Neural cell (in vitro differentiated cells): ENCODE data around the gene NFE2L1. TPM values are rescaled to one million over a fixed set of nuclear protein-coding genes. Genes with fewer than 3 reads are reported as not detected.

Source experiments
- H2AFZ ChIP-seq: fragments of 200-600, 300-800 bp; sonication (generic), shearing (Covaris generic); 2 replicates; pipeline ENCODE4 v1.6.0; 2014; ENCODE audit warnings: low read depth, mild to moderate bottlenecking, antibody characterized with exemption, low read length, moderate library complexity
- H3F3A ChIP-seq: fragments of 200-600 bp; shearing (Covaris generic); 2 replicates; pipeline ENCODE4 v1.6.1; 2016; ENCODE audit warnings: mild to moderate bottlenecking, moderate library complexity, mixed read lengths, antibody characterized with exemption, low read length; ENCODE audit not compliant: insufficient read depth, poor library complexity, severe bottlenecking
- H3K27ac ChIP-seq: fragments of 200-600, 300-800 bp; sonication (generic), shearing (Covaris generic); 2 replicates; pipeline ENCODE4 v1.5.1; 2014; ENCODE audit warnings: mild to moderate bottlenecking, low read length, moderate library complexity
- H3K27me3 ChIP-seq: fragments of 300-800, 200-600 bp; sonication (generic), shearing (Covaris generic); 2 replicates; pipeline ENCODE4 v1.6.0; 2014; ENCODE audit warnings: mild to moderate bottlenecking, low read depth, low read length, moderate library complexity; ENCODE audit not compliant: insufficient read depth
- H3K36me3 ChIP-seq: fragments of 300-800, 200-600 bp; sonication (generic), shearing (Covaris generic); 2 replicates; pipeline ENCODE4 v1.5.1; 2014; ENCODE audit warnings: mild to moderate bottlenecking, antibody characterized with exemption, low read length, moderate library complexity; ENCODE audit not compliant: insufficient read depth
- H3K4me2 ChIP-seq: fragments of 300-800, 200-600 bp; sonication (generic), shearing (Covaris generic); 2 replicates; pipeline ENCODE4 v1.6.0; 2014; ENCODE audit warnings: mild to moderate bottlenecking, low read length
- H3K4me3 ChIP-seq: fragments of 300-800, 200-600 bp; sonication (generic), shearing (Covaris generic); 2 replicates; pipeline ENCODE4 v1.5.1; 2014; ENCODE audit warnings: mild to moderate bottlenecking, low read length, moderate library complexity
- H3K79me2 ChIP-seq: fragments of 200-600 bp; shearing (Covaris generic); replicated peaks from 2 replicates; pipeline ENCODE4 v1.6.0; 2014; ENCODE audit warnings: mild to moderate bottlenecking, low read length, moderate library complexity; ENCODE audit not compliant: insufficient read depth
- H3K9ac ChIP-seq: fragments of 300-800, 200-600 bp; sonication (generic), shearing (Covaris generic); 2 replicates; pipeline ENCODE4 v1.6.1; 2016; ENCODE audit warnings: mild to moderate bottlenecking, low read length, mixed read lengths
- H3K9me2 ChIP-seq: fragments of 200-600 bp; shearing (Covaris generic); 2 replicates; pipeline ENCODE4 v1.6.1; 2016; ENCODE audit warnings: mild to moderate bottlenecking, low read length, mixed read lengths; ENCODE audit not compliant: insufficient read depth
- H3K9me3 ChIP-seq: fragments of 200-600, 300-800 bp; sonication (generic), shearing (Covaris generic); 2 replicates; pipeline ENCODE4 v1.6.1; 2016; ENCODE audit warnings: mild to moderate bottlenecking, mixed run types, low read length, moderate library complexity, mixed read lengths
- H4K20me1 ChIP-seq: fragments of 200-600 bp; shearing (Covaris generic); 2 replicates; pipeline ENCODE4 v1.6.1; 2016; ENCODE audit warnings: mild to moderate bottlenecking, mixed run types; ENCODE audit not compliant: insufficient read depth
- CTCF ChIP-seq: fragments of 450-650 bp; IDR thresholded peaks from 2 replicates; pipeline ENCODE4 v1.5.1; 2014; ENCODE audit warnings: antibody characterized with exemption, mild to moderate bottlenecking, moderate library complexity; ENCODE audit not compliant: poor library complexity, severe bottlenecking
- EP300 ChIP-seq: fragments of 450-650 bp; conservative IDR thresholded peaks from 2 replicates; pipeline ENCODE4 v1.6.1; 2014; ENCODE audit warnings: antibody characterized with exemption, mild to moderate bottlenecking, moderate library complexity; ENCODE audit not compliant: poor library complexity, severe bottlenecking
- EZH2 ChIP-seq: fragments of 200-600, 300-800 bp; shearing (Covaris generic), sonication (generic); IDR thresholded peaks from 2 replicates; pipeline ENCODE4 v1.6.1; 2014; ENCODE audit warnings: antibody characterized with exemption, low read length, borderline replicate concordance, mild to moderate bottlenecking; ENCODE audit not compliant: insufficient read depth, poor library complexity, severe bottlenecking
- MXI1 ChIP-seq: fragments of 450-650 bp; conservative IDR thresholded peaks from 2 replicates; pipeline ENCODE4 v1.6.1; 2014; ENCODE audit warnings: antibody characterized with exemption, mild to moderate bottlenecking; ENCODE audit not compliant: poor library complexity, severe bottlenecking
- POLR2AphosphoS5 ChIP-seq: IDR thresholded peaks from 2 replicates; pipeline ENCODE4 v1.6.1; 2012
- RAD21 ChIP-seq: fragments of 450-650 bp; conservative IDR thresholded peaks from 2 replicates; pipeline ENCODE4 v1.6.1; 2014; ENCODE audit warnings: antibody characterized with exemption, mild to moderate bottlenecking, moderate library complexity
- REST ChIP-seq: IDR thresholded peaks from 2 replicates; pipeline ENCODE4 v1.6.1; 2012; ENCODE audit warnings: borderline replicate concordance
- SMC3 ChIP-seq: fragments of 450-650 bp; conservative IDR thresholded peaks from 2 replicates; pipeline ENCODE4 v1.6.1; 2014; ENCODE audit warnings: antibody characterized with exemption, mild to moderate bottlenecking, moderate library complexity; ENCODE audit not compliant: poor library complexity
- TAF1 ChIP-seq: IDR thresholded peaks from 2 replicates; pipeline ENCODE4 v1.6.1; 2012; ENCODE audit warnings: low read depth
- polyA plus RNA-seq: library from polyadenylated mRNA; depleted of rRNA; stranded (reverse); fragments of >200 nt; gene quantifications from 2 replicates; pipeline ENCODE4 v1.2.3, GENCODE V29; 2014

NFE2L1 gene
- polyA plus RNA-seq, 1 donor from 2014 or later, result 48.4 TPM

GRCh38 chr17:48054238-48055185 is 6.4 kb downstream of the NFE2L1 start:
- Histone ChIP-seq H3K36me3 (no peaks in the 10 kb centered on the region), H3K9me2 (no peaks in the 10 kb centered on the region), H3K9me3 (no peaks in the 10 kb centered on the region), H3K9ac (peak overlapping the region; percentile 73), H3F3A (no peaks in the 10 kb centered on the region), H3K4me3 (peak overlapping the region; percentile 85), H3K79me2 (peaks cover 53% of the 10 kb centered on the region), H2AFZ (peak overlapping the region; percentile 14), H4K20me1 (peaks cover 9% of the 10 kb centered on the region), H3K4me2 (peak overlapping the region; percentile 94), H3K27ac (peak overlapping the region; percentile 89), H3K27me3 (no peaks in the 10 kb centered on the region)
- TF ChIP-seq EZH2 (no peak), RAD21 (no peak), REST (no peak), TAF1 (no peak), MXI1 (peak; percentile 62), SMC3 (no peak), EP300 (peak; percentile 8), POLR2AphosphoS5 (peak; percentile 26), CTCF (no peak)

- Histone ChIP-seq H3K27me3 (no peaks in the 10 kb centered on the region), H3K4me2 (peak overlapping the region; percentile 94), H3K79me2 (peaks cover 41% of the 10 kb centered on the region), H3F3A (no peaks in the 10 kb centered on the region), H3K27ac (no peak overlapping the region), H4K20me1 (peaks cover 12% of the 10 kb centered on the region), H2AFZ (no peak overlapping the region), H3K9me2 (no peaks in the 10 kb centered on the region), H3K9ac (peak overlapping the region; percentile 73), H3K4me3 (peak overlapping the region; percentile 85), H3K9me3 (no peaks in the 10 kb centered on the region), H3K36me3 (no peaks in the 10 kb centered on the region)
- TF ChIP-seq EZH2 (no peak), CTCF (no peak), MXI1 (no peak), EP300 (no peak), REST (no peak), SMC3 (no peak), POLR2AphosphoS5 (no peak), RAD21 (no peak)
These were observed 7.5 kb downstream of the NFE2L1 start for GRCh38 chr17:48055531-48056245.
